Muscle of leg (tissue), 11 donors: ENCODE results near the gene PCCA. TPM values are rescaled to one million over a fixed set of nuclear protein-coding genes. Genes with fewer than 3 reads are reported as not detected.
"Not testable (repeated sequence)": the region's sequence is repeated elsewhere in the genome, so short reads cannot be mapped to it uniquely, and the experiment has no call there.

Experiments
- DNase-seq: peaks from one replicate; pipeline ENCODE4 v3.0.0; 2013
- H3K27ac ChIP-seq: one replicate; pipeline ENCODE4 v1.5.1; 2013; ENCODE audit warnings: mild to moderate bottlenecking, low read length, control low read depth
- H3K27me3 ChIP-seq: one replicate; pipeline ENCODE4 v1.6.1; 2013; ENCODE audit warnings: low read length; ENCODE audit not compliant: control insufficient read depth, insufficient read depth
- H3K36me3 ChIP-seq: one replicate; pipeline ENCODE4 v1.6.1; 2013; ENCODE audit warnings: low read length; ENCODE audit not compliant: control insufficient read depth, insufficient read depth
- H3K4me1 ChIP-seq: one replicate; pipeline ENCODE4 v1.6.1; 2013; ENCODE audit warnings: low read length; ENCODE audit not compliant: control insufficient read depth, insufficient read depth
- H3K4me3 ChIP-seq: one replicate; pipeline ENCODE4 v1.5.1; 2013; ENCODE audit warnings: low read length, control low read depth
- H3K9me3 ChIP-seq: replicated peaks from 2 replicates; pipeline ENCODE4 v1.6.1; 2013; ENCODE audit warnings: low read depth, low read length; ENCODE audit not compliant: control insufficient read depth
- WGBS: methylation state at CpG from one replicate; pipeline ENCODE4 v1.1.5; 2013; ENCODE audit warnings: missing lambda C conversion rate; ENCODE audit not compliant: insufficient coverage; 5-methylcytosine and 5-hydroxymethylcytosine counted together
- polyA plus RNA-seq, 8 donors: library from polyadenylated mRNA; unstranded; fragments of 120-200 nt; gene quantifications; one replicate each; pipeline versions ENCODE4 v1.2.1 to v1.2.3, GENCODE V29; 2013; ENCODE audit warnings: inconsistent platforms in 1 of 8, low replicate concordance in 1 of 8; ENCODE audit not compliant: insufficient read length in 8 of 8, insufficient read depth in 1 of 8
- total RNA-seq: library from RNA; stranded (reverse); fragments of 120-200 nt; gene quantifications from one replicate; pipeline ENCODE4 v1.2.4, GENCODE V29; 2013

The PCCA gene
- total and polyA plus RNA-seq, 9 donors, result 23.9 to 35.5 (median 29.5) TPM

GRCh38 chr13:100559886-100560285, 471.0 kb downstream of the PCCA start:
- Histone ChIP-seq H3K4me3 (no peak overlapping the region), H3K9me3 (no peaks in the 10 kb centered on the region), H3K27me3 (no peaks in the 10 kb centered on the region), H3K4me1 (no peaks in the 10 kb centered on the region), H3K36me3 (no peaks in the 10 kb centered on the region), H3K27ac (no peak overlapping the region)
- WGBS, result 59% methylated on average over 3 of the region's 8 CpGs
- no peak for DNase-seq

- peaks cover under 1% of the 10 kb centered on the region for H3K9me3 ChIP-seq
- H3K36me3 ChIP-seq, result no peaks in the 10 kb centered on the region
- no peaks in the 10 kb centered on the region for H3K27me3 ChIP-seq
- no peak for DNase-seq
- no peaks in the 10 kb centered on the region for H3K4me1 ChIP-seq
- WGBS, result 71% methylated on average over 10 of the region's 15 CpGs
- H3K27ac ChIP-seq, result no peak overlapping the region
- no peak overlapping the region for H3K4me3 ChIP-seq
Measured at GRCh38 chr13:100560498-100561157, 471.7 kb downstream of the PCCA start.

- peaks cover 3% of the 10 kb centered on the region for H3K9me3 ChIP-seq
- no peaks in the 10 kb centered on the region for H3K36me3 ChIP-seq
- H3K4me1 ChIP-seq, result no peaks in the 10 kb centered on the region
- H3K27ac ChIP-seq, result no peak overlapping the region
- H3K4me3 ChIP-seq, result no peak overlapping the region
- 100% methylated on average over 1 of the region's 2 CpGs for WGBS
- no peak for DNase-seq
- H3K27me3 ChIP-seq, result no peaks in the 10 kb centered on the region
Measured at GRCh38 chr13:100561158-100561499, 472.2 kb downstream of the PCCA start.

GRCh38 chr13:100561599-100562204, 472.8 kb downstream of the PCCA start:
- WGBS, result 67% methylated on average over 3 of the region's 7 CpGs
- Histone ChIP-seq H3K27me3 (no peaks in the 10 kb centered on the region), H3K4me1 (no peaks in the 10 kb centered on the region), H3K4me3 (no peak overlapping the region), H3K36me3 (no peaks in the 10 kb centered on the region), H3K9me3 (peaks cover 3% of the 10 kb centered on the region), H3K27ac (no peak overlapping the region)
- no peak for DNase-seq

GRCh38 chr13:100563779-100564178, 474.9 kb downstream of the PCCA start:
- DNase-seq, result no peak
- no peak overlapping the region for H3K27ac ChIP-seq
- no peaks in the 10 kb centered on the region for H3K4me1 ChIP-seq
- H3K27me3 ChIP-seq, result no peaks in the 10 kb centered on the region
- H3K4me3 ChIP-seq, result no peak overlapping the region
- no peaks in the 10 kb centered on the region for H3K36me3 ChIP-seq
- 86% methylated on average over 2 of the region's 7 CpGs for WGBS
- peaks cover 3% of the 10 kb centered on the region for H3K9me3 ChIP-seq

- no peak overlapping the region for H3K4me3 ChIP-seq
- H3K27ac ChIP-seq, result no peak overlapping the region
- H3K27me3 ChIP-seq, result no peaks in the 10 kb centered on the region
- 81% methylated on average over 2 of the region's 13 CpGs for WGBS
- DNase-seq, result no peak
- H3K4me1 ChIP-seq, result no peaks in the 10 kb centered on the region
- H3K36me3 ChIP-seq, result no peaks in the 10 kb centered on the region
- peaks cover 3% of the 10 kb centered on the region for H3K9me3 ChIP-seq
Measured at GRCh38 chr13:100564444-100565223, 475.7 kb downstream of the PCCA start.

GRCh38 chr13:100565286-100565685, 476.4 kb downstream of the PCCA start:
- Histone ChIP-seq H3K4me3 (no peak overlapping the region), H3K27me3 (no peaks in the 10 kb centered on the region), H3K27ac (no peak overlapping the region), H3K4me1 (no peaks in the 10 kb centered on the region), H3K9me3 (peaks cover 3% of the 10 kb centered on the region), H3K36me3 (no peaks in the 10 kb centered on the region)
- DNase-seq, result no peak
- WGBS, result 58% methylated on average over 8 of the region's 8 CpGs

GRCh38 chr13:100566543-100566942, 477.6 kb downstream of the PCCA start:
- 94% methylated on average over 5 of the region's 6 CpGs for WGBS
- Histone ChIP-seq H3K9me3 (peaks cover 3% of the 10 kb centered on the region), H3K27ac (no peak overlapping the region), H3K4me1 (no peaks in the 10 kb centered on the region), H3K4me3 (no peak overlapping the region), H3K36me3 (no peaks in the 10 kb centered on the region), H3K27me3 (no peaks in the 10 kb centered on the region)
- no peak for DNase-seq

- Histone ChIP-seq H3K4me1 (no peaks in the 10 kb centered on the region), H3K9me3 (no peaks in the 10 kb centered on the region), H3K36me3 (no peaks in the 10 kb centered on the region), H3K4me3 (no peak overlapping the region), H3K27me3 (no peaks in the 10 kb centered on the region), H3K27ac (no peak overlapping the region)
- DNase-seq, result peak; percentile 65
- 100% methylated on average over 1 of the region's 2 CpGs for WGBS
Measured at GRCh38 chr13:100573121-100573520, 484.2 kb downstream of the PCCA start.

- not testable (repeated sequence) for H3K27ac ChIP-seq, H3K4me3 ChIP-seq, DNase-seq, H3K27me3 ChIP-seq, H3K4me1 ChIP-seq, H3K9me3 ChIP-seq
- peaks cover 12% of the 10 kb centered on the region for H3K36me3 ChIP-seq
- WGBS, result no CpG with 5 or more reads among the region's 4 CpGs
Measured at GRCh38 chr13:100577239-100577638, 488.3 kb downstream of the PCCA start.
